ENCODE measurements around the gene TERF2IP. TPM values are rescaled to one million over a fixed set of nuclear protein-coding genes. Genes with fewer than 3 reads are reported as not detected.
A peak's percentile ranks its signal among the peaks of the same experiment; 100 is the strongest.

TERF2IP gene
- total RNA-seq, 1 donor, result 39.1 TPM

- Histone ChIP-seq H3K27me3 (ENCODE audit: insufficient read depth, low read length) (no peaks in the 10 kb centered on the region), H3K4me1 (ENCODE audit: insufficient read depth, low read length) (peaks cover 34% of the 10 kb centered on the region), H4K20me1 (ENCODE audit: insufficient read depth, low read length) (peaks cover 53% of the 10 kb centered on the region), H2AFZ (ENCODE audit: low read length) (peak overlapping the region; percentile 96), H3K79me2 (ENCODE audit: insufficient read depth, low read length) (peaks cover 93% of the 10 kb centered on the region), H3K4me2 (ENCODE audit: insufficient read depth, low read length) (peak overlapping the region; percentile 93), H3K27ac (ENCODE audit: low read depth, low read length) (peak overlapping the region; percentile 91), H3K9me3 (ENCODE audit: low read depth, low read length) (no peaks in the 10 kb centered on the region), H3K4me3 (ENCODE audit: insufficient read depth, low read length) (peak overlapping the region; percentile 89), H3K36me3 (ENCODE audit: insufficient read depth, low read length) (peaks cover 19% of the 10 kb centered on the region)
- DNase-seq (ENCODE audit: insufficient read length, low spot score, missing footprints), result peak; percentile 88
- no peak for TF ChIP-seq CTCF (IDR thresholded peaks at IDR 0.05; ENCODE audit: extremely low read depth, low read depth, low read length)
These were observed 898 bp downstream of the TERF2IP start for GRCh38 chr16:75648265-75649076.

- H3K27ac ChIP-seq (ENCODE audit: low read depth, low read length), result peak overlapping the region; percentile 64
- H2AFZ ChIP-seq (ENCODE audit: low read length), result no peak overlapping the region
- no peak overlapping the region for H3K4me2 ChIP-seq (ENCODE audit: insufficient read depth, low read length)
These were observed 6.3 kb downstream of the TERF2IP start for GRCh38 chr16:75653922-75654321.

GRCh38 chr16:75658175-75658574 lies 10.6 kb downstream of the TERF2IP start:
- Histone ChIP-seq H3K79me2 (ENCODE audit: insufficient read depth, low read length) (peaks cover 38% of the 10 kb centered on the region), H3K4me3 (ENCODE audit: insufficient read depth, low read length) (no peak overlapping the region)
- TF ChIP-seq CTCF (IDR thresholded peaks at IDR 0.05; ENCODE audit: extremely low read depth, low read depth, low read length), result no peak

More at GRCh38 chr16:75653922-75654321, 6.3 kb downstream of the TERF2IP start:
- Histone ChIP-seq H4K20me1 (ENCODE audit: insufficient read depth, low read length) (peaks cover 66% of the 10 kb centered on the region), H3K79me2 (ENCODE audit: insufficient read depth, low read length) (peaks cover 79% of the 10 kb centered on the region), H3K4me3 (ENCODE audit: insufficient read depth, low read length) (no peak overlapping the region), H3K4me1 (ENCODE audit: insufficient read depth, low read length) (peaks cover 28% of the 10 kb centered on the region), H3K9me3 (ENCODE audit: low read depth, low read length) (no peaks in the 10 kb centered on the region), H3K27me3 (ENCODE audit: insufficient read depth, low read length) (no peaks in the 10 kb centered on the region), H3K36me3 (ENCODE audit: insufficient read depth, low read length) (peaks cover 46% of the 10 kb centered on the region)
- TF ChIP-seq CTCF (IDR thresholded peaks at IDR 0.05; ENCODE audit: extremely low read depth, low read depth, low read length), result no peak
- DNase-seq (ENCODE audit: insufficient read length, low spot score, missing footprints), result no peak

GRCh38 chr16:75660321-75660720 lies 12.7 kb downstream of the TERF2IP start:
- no peaks in the 10 kb centered on the region for H3K27me3 ChIP-seq (ENCODE audit: insufficient read depth, low read length)
- no peaks in the 10 kb centered on the region for H3K9me3 ChIP-seq (ENCODE audit: low read depth, low read length)
- no peaks in the 10 kb centered on the region for H3K4me1 ChIP-seq (ENCODE audit: insufficient read depth, low read length)
- no peak overlapping the region for H3K4me3 ChIP-seq (ENCODE audit: insufficient read depth, low read length)
- DNase-seq (ENCODE audit: insufficient read length, low spot score, missing footprints), result no peak
- H3K27ac ChIP-seq (ENCODE audit: low read depth, low read length), result no peak overlapping the region
- H3K36me3 ChIP-seq (ENCODE audit: insufficient read depth, low read length), result peaks cover 35% of the 10 kb centered on the region
- peaks cover 24% of the 10 kb centered on the region for H3K79me2 ChIP-seq (ENCODE audit: insufficient read depth, low read length)
- no peak for TF ChIP-seq CTCF (IDR thresholded peaks at IDR 0.05; ENCODE audit: extremely low read depth, low read depth, low read length)
- peaks cover 23% of the 10 kb centered on the region for H4K20me1 ChIP-seq (ENCODE audit: insufficient read depth, low read length)
- H3K4me2 ChIP-seq (ENCODE audit: insufficient read depth, low read length), result no peak overlapping the region
- no peak overlapping the region for H2AFZ ChIP-seq (ENCODE audit: low read length)

More at GRCh38 chr16:75658175-75658574, 10.6 kb downstream of the TERF2IP start:
- H3K9me3 ChIP-seq (ENCODE audit: low read depth, low read length), result no peaks in the 10 kb centered on the region
- H3K4me2 ChIP-seq (ENCODE audit: insufficient read depth, low read length), result no peak overlapping the region
- peaks cover 6% of the 10 kb centered on the region for H3K4me1 ChIP-seq (ENCODE audit: insufficient read depth, low read length)
- H4K20me1 ChIP-seq (ENCODE audit: insufficient read depth, low read length), result peaks cover 30% of the 10 kb centered on the region
- DNase-seq (ENCODE audit: insufficient read length, low spot score, missing footprints), result no peak
- no peak overlapping the region for H3K27ac ChIP-seq (ENCODE audit: low read depth, low read length)
- H3K27me3 ChIP-seq (ENCODE audit: insufficient read depth, low read length), result no peaks in the 10 kb centered on the region
- peaks cover 46% of the 10 kb centered on the region for H3K36me3 ChIP-seq (ENCODE audit: insufficient read depth, low read length)
- H2AFZ ChIP-seq (ENCODE audit: low read length), result no peak overlapping the region

All from osteoblast (primary cell).